NCI-H1436 (cell line): ENCODE data around the gene CRISPLD2.

ENCODE experiments used
- DNase-seq: peaks from one replicate; lab custom pipeline; 2025; lab: John Stamatoyannopoulos, UW

The CRISPLD2 gene

GRCh38 chr16:84884596-84885341 is 65.0 kb downstream of the CRISPLD2 start:
- DNase-seq: no peak

GRCh38 chr16:84885342-84885910 is 65.6 kb downstream of the CRISPLD2 start:
- no peak for DNase-seq

- DNase-seq: no peak
Measured at GRCh38 chr16:84886497-84887090, 66.8 kb downstream of the CRISPLD2 start.

- DNase-seq: no peak
Measured at GRCh38 chr16:84887207-84887606, 67.4 kb downstream of the CRISPLD2 start.

- DNase-seq: no peak
Measured at GRCh38 chr16:84888450-84888849, 68.7 kb downstream of the CRISPLD2 start.

- no peak for DNase-seq
Measured at GRCh38 chr16:84889066-84889465, 69.3 kb downstream of the CRISPLD2 start.

- DNase-seq: no peak
Measured at GRCh38 chr16:84890427-84890826, 70.6 kb downstream of the CRISPLD2 start.

GRCh38 chr16:84891149-84891795 is 71.5 kb downstream of the CRISPLD2 start:
- DNase-seq: no peak

GRCh38 chr16:84892097-84892496 is 72.3 kb downstream of the CRISPLD2 start:
- DNase-seq: no peak

- DNase-seq: no peak
Measured at GRCh38 chr16:84893467-84893848, 73.7 kb downstream of the CRISPLD2 start.

GRCh38 chr16:84893849-84894599 is 74.2 kb downstream of the CRISPLD2 start:
- no peak for DNase-seq

- no peak for DNase-seq
Measured at GRCh38 chr16:84895016-84895415, 75.2 kb downstream of the CRISPLD2 start.

GRCh38 chr16:84896847-84897246 is 77.1 kb downstream of the CRISPLD2 start:
- DNase-seq: no peak

- DNase-seq: no peak
Measured at GRCh38 chr16:84897911-84898377, 78.2 kb downstream of the CRISPLD2 start.

GRCh38 chr16:84898447-84898846 is 78.7 kb downstream of the CRISPLD2 start:
- no peak for DNase-seq

- no peak for DNase-seq
Measured at GRCh38 chr16:84899414-84899813, 79.6 kb downstream of the CRISPLD2 start.

- no peak for DNase-seq
Measured at GRCh38 chr16:84905965-84906460, 86.2 kb downstream of the CRISPLD2 start.

- no peak for DNase-seq
Measured at GRCh38 chr16:84907051-84907450, 87.3 kb downstream of the CRISPLD2 start.

GRCh38 chr16:84907575-84907974 is 87.8 kb downstream of the CRISPLD2 start:
- no peak for DNase-seq

GRCh38 chr16:84909476-84910085 is 89.8 kb downstream of the CRISPLD2 start:
- no peak for DNase-seq

GRCh38 chr16:84911486-84912216 is 91.9 kb downstream of the CRISPLD2 start:
- no peak for DNase-seq
